NT2/D1 (cell line): ENCODE results near the gene PTGES2.

Source experiments
- SUZ12 ChIP-seq: IDR thresholded peaks from 2 replicates; pipeline ENCODE4 v1.6.1; 2011; ENCODE audit not compliant: insufficient read length, insufficient read depth; ENCODE audit errors: extremely low read depth
- ZNF274 ChIP-seq: IDR thresholded peaks from 2 replicates; pipeline ENCODE4 v1.6.1; 2011; ENCODE audit warnings: mild to moderate bottlenecking, low read depth, low read length

DNA sequence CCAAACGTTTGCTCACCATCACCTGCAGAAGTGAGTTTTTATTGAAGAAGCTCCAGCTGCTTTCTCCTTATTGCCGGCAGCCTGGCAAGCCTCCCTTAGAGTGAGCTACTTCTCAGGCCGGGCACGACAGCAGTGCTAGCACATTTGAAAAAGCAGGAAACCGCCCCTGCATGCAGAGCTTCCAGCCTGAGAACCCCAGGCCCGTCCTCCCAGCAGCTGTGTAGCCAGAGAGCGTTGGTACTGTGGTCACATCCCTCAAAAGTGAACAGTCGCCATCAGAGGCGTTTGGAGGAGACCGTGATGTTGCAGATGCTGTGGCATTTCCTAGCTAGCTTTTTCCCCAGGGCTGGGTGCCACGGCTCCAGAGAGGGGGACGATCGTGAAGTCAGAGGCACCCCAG, 36.0 kb downstream of the PTGES2 start:
- TF ChIP-seq SUZ12: no peak
- no peak for TF ChIP-seq ZNF274
